BJ (cell line): ENCODE data around the gene GTF3A. TPM values are rescaled to one million over a fixed set of nuclear protein-coding genes. Genes with fewer than 3 reads are reported as not detected.

Experiments used
- CTCF ChIA-PET: fragments of 350-600 bp; formaldehyde crosslinking; extraction: SDS; loops from one replicate; lab custom pipeline; 2021; ENCODE audit warnings: antibody characterized with exemption, inconsistent platforms; lab: Yijun Ruan, JAX
- POLR2A ChIA-PET: fragments of 300-600 bp; sonication (Branson Sonifier 250); formaldehyde crosslinking; extraction: SDS; loops from one replicate; lab custom pipeline; 2021; ENCODE audit warnings: antibody characterized with exemption; lab: Charles Lee
- DNase-seq: peaks from one replicate; pipeline ENCODE4 v3.0.0-alpha.2; 2011; ENCODE audit warnings: low read depth
- H3K27me3 ChIP-seq: 2 replicates; pipeline ENCODE4 v1.6.0; 2011; ENCODE audit warnings: low read length; ENCODE audit not compliant: control insufficient read depth, insufficient read depth
- H3K36me3 ChIP-seq: 2 replicates; pipeline ENCODE4 v1.5.1; 2011; ENCODE audit warnings: low read length; ENCODE audit not compliant: control insufficient read depth, insufficient read depth
- H3K4me3 ChIP-seq: 2 replicates; pipeline ENCODE4 v1.5.1; 2011; ENCODE audit warnings: low read depth, mild to moderate bottlenecking, control low read depth, low read length
- CTCF ChIP-seq: IDR thresholded peaks from 2 replicates; pipeline ENCODE4 v1.5.1; 2011; ENCODE audit warnings: low read depth, mild to moderate bottlenecking, control low read depth, inconsistent platforms, low read length, moderate library complexity; ENCODE audit not compliant: insufficient read depth
- polyA plus RNA-seq: library from polyadenylated mRNA; depleted of rRNA; stranded (reverse); fragments of >200 nt; gene quantifications from 2 replicates; pipeline ENCODE4 v1.2.3, GENCODE V29; 2011

The GTF3A gene
- polyA plus RNA-seq, 1 experiment: 42.7 TPM

- DNase-seq: no peak
- POLR2A ChIA-PET: no interaction called here
- Histone ChIP-seq H3K4me3 (no peak overlapping the region), H3K27me3 (no peaks in the 10 kb centered on the region; the same call in 1 of the 2 replicates), H3K36me3 (no peaks in the 10 kb centered on the region)
- no peak for TF ChIP-seq CTCF
- CTCF ChIA-PET: no interaction called here
Observed at GRCh38 chr13:27423333-27423732, 1.1 kb upstream of the GTF3A start.

DNA sequence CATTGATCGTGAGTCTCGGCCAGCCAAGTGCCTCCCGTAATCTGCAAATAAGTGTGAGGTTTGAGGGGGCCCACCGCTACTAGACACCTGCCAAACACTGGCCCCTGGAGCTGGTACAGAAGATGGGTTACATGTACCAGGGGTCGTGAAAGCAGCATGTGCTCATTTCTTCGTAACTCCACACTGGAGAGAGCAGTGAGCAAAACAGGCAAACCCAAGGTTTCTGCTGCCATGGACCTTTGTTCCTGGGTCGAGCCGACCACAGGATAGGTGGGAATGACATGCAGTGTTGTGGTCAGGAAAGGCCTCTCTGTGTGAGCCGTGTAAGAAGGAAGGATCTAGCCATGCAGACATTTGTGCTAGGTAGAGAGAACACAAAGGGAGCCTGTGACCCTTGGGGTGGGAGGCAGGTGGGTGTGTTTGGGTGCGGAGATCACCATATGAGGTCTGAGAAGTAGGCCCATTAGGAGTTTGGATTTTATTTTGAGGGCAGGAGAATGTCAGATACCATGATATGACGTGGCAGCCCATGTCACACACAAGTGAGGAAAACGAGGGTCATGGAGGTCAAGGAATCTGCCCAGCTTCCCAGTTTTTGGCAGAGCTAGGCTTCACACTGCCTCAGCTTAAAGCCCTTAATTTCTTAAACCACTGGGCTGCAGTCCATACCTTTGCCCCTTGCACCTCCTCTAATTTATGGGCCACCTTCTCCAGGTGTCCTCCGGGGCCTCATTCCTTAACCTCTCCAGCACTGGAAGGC, 919 bp downstream of the GTF3A start:
- Histone ChIP-seq H3K4me3 (peak overlapping the region; percentile 87), H3K27me3 (no peaks in the 10 kb centered on the region; the same call in 1 of the 2 replicates), H3K36me3 (peaks cover 3% of the 10 kb centered on the region)
- POLR2A ChIA-PET: no interaction called here
- no peak for TF ChIP-seq CTCF
- no peak for DNase-seq
- CTCF ChIA-PET: interaction anchor here (0.8 to 2.2 kb wide), 8 partner anchors 10 to 401 kb away, joined by 3 to 8 read pairs (median 4); no protein-coding TSS in a partner anchor

GRCh38 chr13:27425918-27426630, 1.7 kb downstream of the GTF3A start:
- no peak for DNase-seq
- ChIA-PET POLR2A (interaction anchor here (0.7 kb wide), 1 partner anchor 25 kb away, joined by 3 read pairs; no protein-coding TSS in a partner anchor), CTCF (interaction anchor here (0.5 to 2.2 kb wide), 8 partner anchors 9 to 400 kb away, joined by 3 to 8 read pairs (median 5); no protein-coding TSS in a partner anchor)
- Histone ChIP-seq H3K4me3 (peak overlapping the region; percentile 87), H3K36me3 (peaks cover 3% of the 10 kb centered on the region), H3K27me3 (no peaks in the 10 kb centered on the region)
- peak; percentile 61 for TF ChIP-seq CTCF

GRCh38 chr13:27427641-27428040, 3.2 kb downstream of the GTF3A start:
- POLR2A ChIA-PET: no interaction called here
- DNase-seq: no peak
- no peak for TF ChIP-seq CTCF
- CTCF ChIA-PET: interaction anchor here (0.7 to 1.6 kb wide), 5 partner anchors 21 to 400 kb away, joined by 3 to 5 read pairs (median 5); no protein-coding TSS in a partner anchor
- H3K4me3 ChIP-seq: no peak overlapping the region
- H3K27me3 ChIP-seq: no peaks in the 10 kb centered on the region
- peaks cover 9% of the 10 kb centered on the region for H3K36me3 ChIP-seq

GRCh38 chr13:27428160-27428559, 3.7 kb downstream of the GTF3A start:
- POLR2A ChIA-PET: no interaction called here
- Histone ChIP-seq H3K36me3 (peaks cover 11% of the 10 kb centered on the region), H3K4me3 (no peak overlapping the region), H3K27me3 (no peaks in the 10 kb centered on the region)
- CTCF ChIA-PET: interaction anchor here (1.1 to 1.6 kb wide), 4 partner anchors 21 to 400 kb away, joined by 3 to 5 read pairs (median 5); no protein-coding TSS in a partner anchor
- TF ChIP-seq CTCF: no peak
- no peak for DNase-seq
